ENCODE data around the gene PLCB3. TPM values are rescaled to one million over a fixed set of nuclear protein-coding genes. Genes with fewer than 3 reads are reported as not detected.

Gene PLCB3
- total RNA-seq, 1 donor: 25.3 TPM

DNA sequence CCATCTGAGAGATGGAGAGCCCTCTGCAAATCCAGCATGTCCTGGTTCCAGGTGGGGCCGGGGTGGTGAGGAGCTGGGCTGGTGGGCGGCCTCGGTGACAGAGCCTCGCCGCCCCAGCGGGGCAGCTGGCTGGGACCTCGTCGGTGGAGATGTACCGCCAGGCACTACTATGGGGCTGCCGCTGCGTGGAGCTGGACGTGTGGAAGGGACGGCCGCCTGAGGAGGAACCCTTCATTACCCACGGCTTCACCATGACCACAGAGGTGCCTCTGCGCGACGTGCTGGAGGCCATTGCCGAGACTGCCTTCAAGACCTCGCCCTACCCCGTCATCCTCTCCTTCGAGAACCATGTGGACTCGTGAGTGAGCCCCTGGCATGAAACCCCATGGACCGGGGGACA, 7.0 kb downstream of the PLCB3 start:
- Histone ChIP-seq H4K20me1 (ENCODE audit: insufficient read depth, low read length) (no peaks in the 10 kb centered on the region), H3K9me3 (ENCODE audit: low read depth, low read length) (no peaks in the 10 kb centered on the region), H2AFZ (ENCODE audit: low read length) (no peak overlapping the region), H3K4me3 (ENCODE audit: insufficient read depth, low read length) (no peak overlapping the region), H3K27me3 (ENCODE audit: insufficient read depth, low read length) (no peaks in the 10 kb centered on the region), H3K36me3 (ENCODE audit: insufficient read depth, low read length) (peaks cover 45% of the 10 kb centered on the region), H3K27ac (ENCODE audit: low read depth, low read length) (no peak overlapping the region), H3K4me2 (ENCODE audit: insufficient read depth, low read length) (no peak overlapping the region), H3K4me1 (ENCODE audit: insufficient read depth, low read length) (peaks cover 8% of the 10 kb centered on the region), H3K79me2 (ENCODE audit: insufficient read depth, low read length) (peaks cover 11% of the 10 kb centered on the region)
- peak; percentile 73 for DNase-seq (ENCODE audit: insufficient read length, low spot score, missing footprints)
- TF ChIP-seq, protein P1, sequence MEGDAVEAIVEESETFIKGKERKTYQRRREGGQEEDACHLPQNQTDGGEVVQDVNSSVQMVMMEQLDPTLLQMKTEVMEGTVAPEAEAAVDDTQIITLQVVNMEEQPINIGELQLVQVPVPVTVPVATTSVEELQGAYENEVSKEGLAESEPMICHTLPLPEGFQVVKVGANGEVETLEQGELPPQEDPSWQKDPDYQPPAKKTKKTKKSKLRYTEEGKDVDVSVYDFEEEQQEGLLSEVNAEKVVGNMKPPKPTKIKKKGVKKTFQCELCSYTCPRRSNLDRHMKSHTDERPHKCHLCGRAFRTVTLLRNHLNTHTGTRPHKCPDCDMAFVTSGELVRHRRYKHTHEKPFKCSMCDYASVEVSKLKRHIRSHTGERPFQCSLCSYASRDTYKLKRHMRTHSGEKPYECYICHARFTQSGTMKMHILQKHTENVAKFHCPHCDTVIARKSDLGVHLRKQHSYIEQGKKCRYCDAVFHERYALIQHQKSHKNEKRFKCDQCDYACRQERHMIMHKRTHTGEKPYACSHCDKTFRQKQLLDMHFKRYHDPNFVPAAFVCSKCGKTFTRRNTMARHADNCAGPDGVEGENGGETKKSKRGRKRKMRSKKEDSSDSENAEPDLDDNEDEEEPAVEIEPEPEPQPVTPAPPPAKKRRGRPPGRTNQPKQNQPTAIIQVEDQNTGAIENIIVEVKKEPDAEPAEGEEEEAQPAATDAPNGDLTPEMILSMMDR (IDR thresholded peaks at IDR 0.05; ENCODE audit: extremely low read depth, low read depth, low read length): no peak

DNA sequence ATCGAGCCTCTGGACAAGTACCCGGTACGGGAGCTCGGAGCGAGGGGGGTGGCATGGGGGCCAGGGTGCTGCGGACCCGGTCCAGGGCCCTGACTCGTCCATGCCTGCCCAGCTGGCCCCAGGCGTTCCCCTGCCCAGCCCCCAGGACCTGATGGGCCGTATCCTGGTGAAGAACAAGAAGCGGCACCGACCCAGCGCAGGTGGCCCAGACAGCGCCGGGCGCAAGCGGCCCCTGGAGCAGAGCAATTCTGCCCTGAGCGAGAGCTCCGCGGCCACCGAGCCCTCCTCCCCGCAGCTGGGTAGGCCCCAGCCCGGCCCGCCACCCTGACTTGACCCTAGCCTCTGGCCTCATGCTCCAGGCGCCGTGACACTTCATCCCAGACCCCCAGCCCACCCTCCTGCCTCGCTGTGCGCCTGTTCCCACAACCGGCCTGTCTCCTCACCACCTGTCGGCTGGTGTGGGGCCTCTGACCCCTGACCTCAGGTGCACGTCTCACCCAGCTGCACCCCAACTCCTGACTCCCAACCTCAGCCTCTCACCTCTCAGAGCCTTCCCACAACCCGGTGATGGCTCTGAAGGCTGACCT, 7.7 kb downstream of the PLCB3 start:
- peaks cover 48% of the 10 kb centered on the region for H3K36me3 ChIP-seq (ENCODE audit: insufficient read depth, low read length)
- DNase-seq (ENCODE audit: insufficient read length, low spot score, missing footprints): peak; percentile 62
- no peak overlapping the region for H2AFZ ChIP-seq (ENCODE audit: low read length)
- H4K20me1 ChIP-seq (ENCODE audit: insufficient read depth, low read length): no peaks in the 10 kb centered on the region
- H3K4me3 ChIP-seq (ENCODE audit: insufficient read depth, low read length): no peak overlapping the region
- no peaks in the 10 kb centered on the region for H3K9me3 ChIP-seq (ENCODE audit: low read depth, low read length)
- peaks cover 5% of the 10 kb centered on the region for H3K79me2 ChIP-seq (ENCODE audit: insufficient read depth, low read length)
- no peak overlapping the region for H3K27ac ChIP-seq (ENCODE audit: low read depth, low read length)
- no peaks in the 10 kb centered on the region for H3K27me3 ChIP-seq (ENCODE audit: insufficient read depth, low read length)
- no peak overlapping the region for H3K4me2 ChIP-seq (ENCODE audit: insufficient read depth, low read length)
- TF ChIP-seq, protein P1 (IDR thresholded peaks at IDR 0.05; ENCODE audit: extremely low read depth, low read depth, low read length): no peak
- H3K4me1 ChIP-seq (ENCODE audit: insufficient read depth, low read length): peaks cover 6% of the 10 kb centered on the region

DNA sequence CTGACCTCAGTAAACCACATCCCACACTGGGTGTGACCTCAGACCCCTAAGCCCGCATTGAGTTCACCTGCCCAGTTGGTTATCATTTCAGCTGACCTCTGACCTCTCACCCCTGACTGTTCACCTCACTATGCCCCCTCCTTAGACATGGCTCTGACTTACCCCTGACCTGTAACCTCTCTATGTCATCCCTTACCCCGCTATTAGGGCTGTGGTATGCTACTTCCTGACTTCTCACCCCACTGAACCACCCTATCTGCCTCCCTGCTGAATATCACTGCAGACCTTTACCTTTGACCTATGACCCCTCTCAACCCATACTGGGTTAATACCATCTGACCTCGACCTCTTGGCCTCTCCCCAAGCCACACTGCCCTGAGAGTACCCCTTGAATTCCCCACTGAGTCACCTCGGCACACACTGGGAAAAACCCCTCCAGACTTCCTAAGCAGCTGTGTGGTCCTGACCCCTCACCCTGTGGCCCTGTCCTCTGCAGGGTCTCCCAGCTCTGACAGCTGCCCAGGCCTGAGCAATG, 8.3 kb downstream of the PLCB3 start:
- H3K27ac ChIP-seq (ENCODE audit: low read depth, low read length): no peak overlapping the region
- no peaks in the 10 kb centered on the region for H3K27me3 ChIP-seq (ENCODE audit: insufficient read depth, low read length)
- H4K20me1 ChIP-seq (ENCODE audit: insufficient read depth, low read length): no peaks in the 10 kb centered on the region
- peak; percentile 89 for DNase-seq (ENCODE audit: insufficient read length, low spot score, missing footprints)
- H3K4me2 ChIP-seq (ENCODE audit: insufficient read depth, low read length): no peak overlapping the region
- peaks cover 6% of the 10 kb centered on the region for H3K4me1 ChIP-seq (ENCODE audit: insufficient read depth, low read length)
- H3K79me2 ChIP-seq (ENCODE audit: insufficient read depth, low read length): no peaks in the 10 kb centered on the region
- peaks cover 47% of the 10 kb centered on the region for H3K36me3 ChIP-seq (ENCODE audit: insufficient read depth, low read length)
- no peak overlapping the region for H2AFZ ChIP-seq (ENCODE audit: low read length)
- H3K4me3 ChIP-seq (ENCODE audit: insufficient read depth, low read length): no peak overlapping the region
- no peaks in the 10 kb centered on the region for H3K9me3 ChIP-seq (ENCODE audit: low read depth, low read length)
- TF ChIP-seq, protein P1 (IDR thresholded peaks at IDR 0.05; ENCODE audit: extremely low read depth, low read depth, low read length): no peak

DNA sequence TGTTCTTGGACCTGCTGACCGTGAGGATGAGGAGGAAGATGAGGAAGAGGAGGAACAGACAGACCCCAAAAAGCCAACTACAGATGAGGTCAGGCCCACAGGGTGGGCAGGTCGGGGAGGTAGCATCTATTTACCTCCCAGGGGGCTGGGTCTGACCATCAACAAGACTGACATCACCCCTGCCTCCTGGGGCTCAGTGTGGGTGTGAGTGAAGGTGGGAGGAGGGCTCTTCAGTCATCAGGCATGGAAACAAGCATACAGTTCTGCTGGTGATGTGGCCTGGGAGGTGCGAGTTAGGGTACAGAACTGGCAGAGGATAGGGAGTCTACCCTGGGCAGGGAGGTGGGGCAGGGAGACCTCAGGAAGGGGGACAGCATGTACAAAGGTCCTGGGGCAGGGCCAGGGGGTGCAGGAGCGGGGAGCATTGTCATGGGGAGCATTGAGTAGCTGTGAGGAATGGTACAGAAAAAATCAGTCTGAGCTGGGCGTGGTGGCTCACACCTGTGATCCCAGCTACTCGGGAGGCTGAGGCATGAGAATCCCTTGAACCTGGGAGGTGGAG, 8.9 kb downstream of the PLCB3 start:
- Histone ChIP-seq H3K27ac (ENCODE audit: low read depth, low read length) (no peak overlapping the region), H3K36me3 (ENCODE audit: insufficient read depth, low read length) (peaks cover 46% of the 10 kb centered on the region)

More for the DNA sequence above, 8.9 kb downstream of the PLCB3 start:
- TF ChIP-seq, protein P1 (IDR thresholded peaks at IDR 0.05; ENCODE audit: extremely low read depth, low read depth, low read length): no peak
- Histone ChIP-seq H3K27me3 (ENCODE audit: insufficient read depth, low read length) (no peaks in the 10 kb centered on the region), H3K4me3 (ENCODE audit: insufficient read depth, low read length) (no peak overlapping the region), H3K9me3 (ENCODE audit: low read depth, low read length) (no peaks in the 10 kb centered on the region), H3K4me1 (ENCODE audit: insufficient read depth, low read length) (peaks cover 6% of the 10 kb centered on the region), H2AFZ (ENCODE audit: low read length) (no peak overlapping the region), H3K79me2 (ENCODE audit: insufficient read depth, low read length) (no peaks in the 10 kb centered on the region), H4K20me1 (ENCODE audit: insufficient read depth, low read length) (no peaks in the 10 kb centered on the region), H3K4me2 (ENCODE audit: insufficient read depth, low read length) (no peak overlapping the region)
- peak; percentile 76 for DNase-seq (ENCODE audit: insufficient read length, low spot score, missing footprints)
